NCI-H146 treated with DMSO at 0.1 percent for 48 hours (cell line): ENCODE data around the gene FAT1.

ENCODE experiments used
- DNase-seq: peaks from one replicate; lab custom pipeline; 2025; ENCODE audit not compliant: unreplicated experiment; lab: John Stamatoyannopoulos, UW

Gene FAT1

DNA sequence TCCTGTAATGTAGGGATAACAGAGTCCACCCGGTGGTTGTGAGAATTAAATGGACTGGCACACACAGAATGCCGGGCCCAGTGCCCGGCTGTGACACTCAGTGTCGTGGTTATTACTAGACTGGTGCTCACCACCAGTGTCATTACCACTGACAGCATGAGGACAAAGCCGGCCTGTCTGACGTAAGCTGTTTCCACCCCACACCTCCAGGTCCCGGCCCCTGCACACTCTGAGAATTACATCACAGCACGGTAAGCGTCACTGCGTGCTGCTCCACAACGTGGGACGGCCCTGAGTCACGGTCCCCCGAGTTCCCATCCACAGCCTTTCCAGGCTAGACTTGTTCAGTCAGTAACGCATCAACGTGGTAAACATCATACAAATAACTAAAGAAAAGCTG lies 22.9 kb downstream of the FAT1 start:
- DNase-seq = no peak

DNA sequence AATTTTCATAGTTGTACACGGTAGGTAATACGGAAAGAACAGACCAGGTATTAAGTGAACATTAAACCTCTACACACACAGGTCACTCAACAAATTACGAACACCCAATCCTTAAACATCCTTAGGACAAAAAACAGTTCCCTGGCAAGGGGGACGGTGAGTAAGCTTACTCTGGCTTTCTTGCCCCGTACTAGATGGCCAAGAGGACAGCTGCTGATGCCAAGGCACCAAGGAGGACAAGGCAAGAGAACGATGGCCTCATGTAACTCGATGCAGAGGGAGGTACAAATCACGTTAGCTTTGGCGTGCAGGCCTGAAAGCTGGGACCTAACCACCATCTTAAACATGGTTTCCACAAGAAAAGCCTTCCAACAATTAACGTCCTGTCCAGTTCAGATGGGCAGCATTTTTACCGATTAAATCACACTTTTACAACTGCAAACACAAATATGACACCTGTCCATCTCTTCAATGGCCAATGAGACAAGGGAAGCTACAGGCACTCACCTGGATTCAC lies 23.7 kb downstream of the FAT1 start:
- DNase-seq = no peak

DNA sequence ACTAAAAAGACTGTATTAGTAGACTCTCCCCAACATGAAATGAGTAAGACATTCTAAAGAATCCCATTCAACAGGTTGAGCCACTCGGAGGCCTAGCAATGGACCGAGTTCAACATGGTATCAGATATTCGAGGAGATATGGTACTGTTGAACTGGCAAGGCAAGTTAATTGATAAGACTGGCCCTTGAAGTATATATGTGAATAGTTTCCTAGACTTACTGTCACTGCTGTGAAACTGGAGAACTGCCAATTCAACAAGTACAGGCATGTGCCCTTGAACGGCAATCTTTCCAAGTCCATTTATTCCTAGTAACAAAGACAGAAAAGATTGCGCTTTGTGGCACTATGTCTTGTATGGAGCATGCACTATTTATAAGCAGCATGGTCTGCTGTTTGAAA lies 24.4 kb downstream of the FAT1 start:
- DNase-seq = no peak

DNA sequence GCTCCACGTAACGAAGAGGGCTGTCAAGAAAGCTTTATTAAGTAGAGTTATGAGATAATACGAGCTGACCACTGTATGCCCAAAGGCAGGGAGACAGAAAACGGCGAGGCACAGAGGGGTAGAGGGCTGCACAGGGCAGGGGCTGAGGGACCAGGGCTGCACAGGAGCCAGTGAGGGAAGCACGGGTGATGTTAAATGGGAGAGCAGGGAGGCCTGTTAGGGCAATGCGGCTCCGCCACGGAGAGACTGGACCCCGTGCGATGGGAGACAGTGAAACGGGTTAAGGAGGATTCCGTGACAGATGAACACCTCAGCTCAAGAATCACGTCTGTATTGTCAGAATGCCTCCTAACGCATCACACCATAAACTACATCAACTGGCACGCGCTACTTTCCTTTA lies 25.1 kb downstream of the FAT1 start:
- no peak for DNase-seq

DNA sequence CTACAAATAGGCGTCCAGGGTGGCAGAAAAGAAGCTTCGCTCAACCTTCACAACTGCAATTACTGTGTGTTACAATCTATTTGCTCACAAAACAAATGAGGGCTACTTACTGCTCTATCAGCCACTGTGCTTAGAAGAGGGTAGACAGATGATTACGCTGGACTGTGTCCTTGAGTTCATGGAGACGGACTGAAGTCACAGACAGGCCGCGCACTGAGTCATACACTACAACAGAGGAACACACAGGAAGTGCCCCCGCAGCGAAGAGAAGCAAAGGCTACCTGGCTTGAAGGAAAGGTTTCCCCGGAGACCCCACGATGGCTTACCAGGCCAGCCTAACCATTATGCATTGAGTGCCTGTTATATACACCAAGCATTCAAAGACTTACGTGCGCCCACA lies 25.6 kb downstream of the FAT1 start:
- no peak for DNase-seq

DNA sequence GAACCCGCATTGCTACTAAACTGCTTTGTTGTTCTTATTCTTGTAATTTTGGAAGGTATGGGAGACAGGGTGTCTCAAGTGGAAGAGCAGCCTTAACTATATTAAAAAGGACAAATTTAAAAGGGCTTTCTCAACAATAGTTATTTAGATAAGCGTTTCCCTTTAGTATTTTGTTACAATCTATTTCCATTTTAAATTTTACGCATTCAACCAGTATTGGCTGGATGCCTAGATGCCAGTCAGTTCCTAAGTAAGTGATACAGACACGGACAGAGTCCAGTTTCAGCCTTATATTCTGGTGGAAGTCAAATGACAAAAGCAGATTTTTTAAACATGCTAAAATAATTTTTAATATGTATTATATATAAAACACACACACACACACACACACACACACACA lies 28.3 kb downstream of the FAT1 start:
- no peak for DNase-seq

DNA sequence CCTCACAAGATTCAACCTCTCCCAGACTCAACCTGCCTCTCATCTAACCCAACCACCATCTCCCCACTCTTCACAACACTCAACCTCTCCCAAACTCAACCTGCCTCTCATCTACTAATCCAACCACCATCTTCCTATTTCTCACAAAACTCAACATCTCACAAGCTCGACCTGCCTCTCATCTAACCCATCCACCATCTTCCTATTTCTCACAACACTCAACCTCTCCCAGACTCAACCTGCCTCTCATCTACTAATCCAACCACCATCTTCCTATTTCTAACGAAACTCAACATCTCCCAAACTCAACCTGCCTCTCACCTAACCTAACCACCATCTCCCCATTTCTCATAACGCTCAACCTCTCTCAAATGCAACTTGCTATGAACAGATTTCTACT lies 29.8 kb downstream of the FAT1 start:
- DNase-seq = no peak

DNA sequence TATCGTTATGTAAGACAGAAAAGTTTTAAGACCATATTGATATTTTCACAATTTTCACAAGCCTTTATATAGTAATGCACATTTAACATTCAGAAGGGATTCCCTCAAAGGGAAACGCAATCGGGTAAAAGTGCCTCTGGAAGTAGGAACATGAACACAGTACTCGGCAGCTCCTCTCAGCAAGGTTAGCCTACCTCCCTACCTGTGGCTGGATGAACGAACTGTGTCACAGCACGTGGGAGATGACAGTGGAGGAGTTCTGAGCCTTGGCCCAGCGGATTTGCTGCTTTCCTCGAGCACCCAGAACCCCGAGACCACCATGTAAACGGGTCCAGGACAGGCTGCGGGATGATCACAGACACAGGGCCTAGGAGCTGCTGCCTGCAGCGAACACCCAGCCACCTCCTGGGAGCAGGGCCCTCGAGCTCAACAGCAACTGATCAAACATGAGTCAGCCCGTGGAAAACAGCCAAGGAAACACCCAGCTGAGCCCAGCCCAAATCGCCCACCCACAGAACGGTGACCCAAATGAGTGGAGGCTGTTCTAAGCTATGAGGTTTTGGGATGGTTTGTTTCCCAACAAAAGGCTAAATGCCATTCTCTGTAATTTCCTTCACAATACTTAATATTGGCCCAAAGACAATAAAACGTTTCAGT lies 30.4 kb downstream of the FAT1 start:
- DNase-seq = no peak

DNA sequence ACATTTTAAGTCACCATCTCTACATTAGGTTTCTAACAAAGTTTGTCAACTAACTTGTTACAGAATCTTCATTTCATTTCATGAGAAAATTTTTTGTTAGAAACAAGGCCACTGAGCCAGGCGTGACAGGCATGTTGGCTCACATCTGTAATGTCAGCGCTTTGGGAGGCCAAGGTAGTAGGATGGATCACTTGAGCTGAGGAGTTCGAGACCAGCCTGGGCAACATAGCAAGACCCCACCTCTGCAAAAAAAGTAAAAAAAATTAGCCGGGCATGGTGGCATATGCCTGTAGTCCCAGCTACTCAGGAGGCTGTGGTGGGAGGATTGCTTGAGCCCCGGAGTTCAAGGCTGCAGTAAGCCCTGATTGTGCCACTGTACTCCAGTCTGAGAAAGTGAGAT lies 32.3 kb downstream of the FAT1 start:
- no peak for DNase-seq

DNA sequence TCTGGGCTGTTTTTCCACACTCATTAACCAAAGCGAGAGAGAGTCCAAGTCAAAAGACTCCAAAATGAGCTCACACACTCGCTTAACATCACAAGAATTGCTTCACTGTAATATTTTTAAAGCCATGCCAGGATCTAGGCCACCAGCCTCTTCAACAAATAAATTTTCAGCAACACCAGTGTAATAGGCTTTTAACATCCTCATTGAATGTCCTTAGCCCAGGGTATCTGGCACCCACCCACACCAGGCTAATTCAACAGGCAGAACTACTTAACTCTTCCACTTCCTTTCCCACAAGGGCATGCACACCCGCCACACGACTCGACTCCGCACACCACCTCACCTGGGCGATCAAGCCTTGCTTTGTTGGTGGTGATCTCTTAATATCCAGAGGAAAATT lies 34.2 kb downstream of the FAT1 start:
- DNase-seq = no peak

DNA sequence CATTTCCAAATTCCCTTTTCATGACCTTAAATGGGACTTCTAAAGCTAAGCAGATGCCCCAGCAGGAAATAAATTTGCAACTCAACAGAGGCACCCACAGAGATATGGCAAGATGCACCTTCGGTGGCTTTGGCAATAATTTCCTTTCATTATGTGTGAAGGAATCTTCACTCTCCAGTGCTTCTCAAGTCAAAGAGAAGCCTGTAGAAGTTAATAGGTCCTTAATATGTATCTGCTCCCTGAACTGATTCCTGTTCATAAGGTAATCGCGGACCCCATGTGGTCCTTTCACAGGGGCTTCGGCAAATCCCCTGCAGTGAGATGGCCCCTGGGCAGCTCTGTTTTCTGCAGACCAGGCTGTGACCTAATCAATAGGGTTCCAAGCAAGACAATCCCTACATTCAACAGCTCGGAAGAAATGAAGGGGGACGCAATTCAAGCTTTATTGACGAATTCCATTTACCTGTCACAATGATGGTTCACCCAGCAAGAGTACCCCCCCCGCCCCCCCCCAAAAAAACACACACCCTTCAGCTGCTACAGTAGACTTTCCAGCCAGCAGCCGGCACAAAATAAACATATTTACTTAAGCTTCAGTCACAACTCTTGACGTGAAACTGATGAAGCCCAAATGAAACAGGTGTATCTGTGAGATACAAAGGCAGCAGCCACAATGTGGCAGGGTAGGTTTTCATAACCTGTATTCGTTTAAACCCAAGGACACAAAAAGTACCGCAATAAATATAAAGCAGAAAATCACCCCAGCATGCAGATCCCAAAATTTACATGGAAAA lies 35.3 kb downstream of the FAT1 start:
- DNase-seq = no peak

DNA sequence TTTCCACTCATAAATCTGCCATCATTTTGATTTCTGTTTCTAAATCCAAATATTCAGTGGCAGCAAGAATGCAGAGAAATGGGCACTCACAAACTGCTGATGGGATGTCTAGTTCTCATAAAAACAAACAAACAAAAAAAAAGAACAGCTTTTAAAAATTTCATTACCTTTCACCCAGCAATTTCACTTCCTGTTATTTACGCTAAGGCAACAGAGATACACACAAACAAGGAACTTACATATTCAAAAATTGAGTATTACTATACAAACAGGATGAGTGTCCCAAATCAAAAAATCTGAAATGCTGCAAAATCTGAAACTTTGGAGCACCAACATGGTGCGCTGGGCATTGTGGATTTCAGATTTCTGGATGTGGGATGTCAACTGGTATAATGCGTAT lies 36.4 kb downstream of the FAT1 start:
- no peak for DNase-seq

DNA sequence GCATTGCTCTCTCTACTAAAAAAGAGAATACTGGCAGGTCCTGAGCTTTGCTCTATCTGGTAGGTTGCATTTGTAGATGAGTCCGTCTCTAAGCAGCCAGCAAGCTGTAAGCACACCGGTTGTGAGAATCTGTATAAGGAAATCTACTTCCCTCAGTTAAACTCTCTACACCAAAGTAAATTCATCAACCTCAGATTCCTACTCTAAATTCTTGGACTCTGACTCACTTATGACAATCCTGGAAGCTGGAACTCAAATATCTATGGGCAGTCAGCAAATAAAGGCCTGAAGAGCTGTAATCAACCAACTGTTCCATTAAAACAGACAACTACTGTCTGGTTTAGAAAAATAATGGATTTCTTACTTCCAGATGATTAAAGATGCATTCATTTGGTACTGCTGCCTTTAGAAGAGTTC lies 37.9 kb downstream of the FAT1 start:
- no peak for DNase-seq

DNA sequence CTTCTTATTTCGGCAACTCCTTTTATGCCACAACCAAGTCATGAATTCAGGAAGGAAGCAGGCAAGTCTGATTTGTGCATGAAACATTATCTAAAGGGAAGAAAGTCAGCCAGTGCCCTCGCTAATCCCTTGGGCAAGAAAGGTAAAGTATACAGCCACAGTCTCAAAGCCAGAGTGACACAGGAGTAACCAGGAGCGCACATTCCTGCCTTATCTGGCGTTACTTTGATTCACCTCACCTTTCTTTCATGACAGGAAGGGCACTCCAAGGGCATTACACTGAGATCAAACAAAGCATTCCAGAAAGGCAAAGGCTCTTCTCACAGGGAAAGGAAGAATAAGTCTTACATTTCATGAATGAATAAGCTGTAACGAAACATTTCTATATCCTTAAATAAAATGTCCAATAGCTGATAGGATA lies 38.8 kb downstream of the FAT1 start:
- no peak for DNase-seq

DNA sequence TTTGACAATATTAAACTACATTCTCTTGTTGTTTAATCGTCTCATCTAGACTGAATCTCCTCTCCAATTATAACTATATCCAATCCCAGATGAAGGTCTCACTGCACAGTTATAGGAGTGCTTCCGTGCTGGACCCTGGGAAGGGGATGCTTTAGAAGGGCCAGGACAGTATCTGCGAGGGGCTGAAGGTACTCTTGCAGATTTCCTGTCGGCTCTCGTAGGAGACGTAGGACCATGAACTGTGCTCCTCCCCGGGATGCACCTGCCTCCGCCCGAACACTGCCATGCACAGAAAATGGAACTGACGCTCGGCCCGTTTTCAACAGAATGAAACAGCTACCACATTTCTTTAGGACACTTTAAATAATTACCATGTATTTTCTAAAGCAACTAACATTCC lies 39.4 kb downstream of the FAT1 start:
- DNase-seq = no peak

DNA sequence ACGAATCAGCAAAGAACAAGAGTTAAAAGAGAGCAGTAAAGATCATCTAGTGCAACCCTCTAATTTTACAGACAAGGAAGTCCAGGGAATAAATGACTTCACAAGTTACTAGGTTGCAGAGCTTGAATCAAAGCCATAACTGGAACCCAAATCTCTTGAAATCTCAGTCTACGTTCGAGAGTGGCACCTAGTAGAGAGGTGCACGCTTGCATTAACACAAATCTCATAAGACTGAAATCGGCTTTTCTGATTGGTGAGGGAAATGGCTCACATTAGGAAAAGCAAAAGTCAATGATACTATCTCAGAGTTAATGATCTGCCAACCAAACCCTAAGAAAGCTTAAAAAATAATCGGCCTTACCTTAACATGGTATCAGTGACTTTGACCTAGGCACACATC lies 43.0 kb downstream of the FAT1 start:
- no peak for DNase-seq

DNA sequence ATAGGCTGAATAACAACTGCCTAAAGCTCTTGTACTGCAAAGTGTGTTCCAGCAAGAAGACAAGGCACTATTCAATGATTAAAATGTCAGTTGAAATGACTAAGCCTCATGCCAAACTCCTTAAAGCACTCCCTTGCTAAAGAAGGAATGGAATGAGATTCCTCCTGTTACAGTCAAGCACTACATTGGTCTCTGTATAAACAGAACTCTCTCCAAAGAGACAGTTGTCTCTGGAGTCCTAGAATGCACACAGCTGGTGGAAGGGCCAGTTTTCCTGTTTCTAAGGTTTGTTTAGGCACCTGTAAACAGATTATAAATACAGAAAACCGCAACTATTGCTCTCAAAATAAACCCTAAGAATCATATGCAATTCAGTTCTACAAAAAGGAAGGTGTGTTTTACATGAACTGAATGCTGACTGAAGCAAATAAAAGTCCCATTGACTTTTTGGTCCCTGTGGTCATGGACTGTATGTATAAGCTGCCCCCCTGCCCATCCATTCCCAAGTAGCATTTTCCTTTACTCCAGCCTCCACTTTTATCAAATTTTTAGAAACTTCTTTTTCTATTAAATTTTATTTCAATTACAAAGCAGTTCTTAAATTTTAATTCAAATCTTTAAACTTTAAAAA lies 47.0 kb downstream of the FAT1 start:
- no peak for DNase-seq

DNA sequence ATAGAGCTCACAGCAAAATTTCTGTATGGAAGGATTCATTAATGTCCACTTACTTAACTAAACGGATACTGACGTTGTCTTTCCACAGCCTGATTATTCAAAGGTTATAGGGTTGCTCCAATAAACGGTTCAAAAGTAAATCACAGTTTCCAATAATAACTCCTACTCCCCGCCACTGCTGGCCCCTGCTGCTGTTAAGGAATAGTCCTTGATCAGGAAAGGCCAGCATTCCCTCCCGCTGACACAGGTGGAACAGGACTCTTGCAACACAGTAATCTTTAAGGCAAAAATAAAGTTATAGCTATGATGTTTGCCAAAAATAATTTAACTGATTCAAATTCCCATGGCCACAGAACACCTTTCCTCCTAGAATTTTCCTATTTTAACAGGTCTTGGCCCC lies 53.9 kb downstream of the FAT1 start:
- no peak for DNase-seq

DNA sequence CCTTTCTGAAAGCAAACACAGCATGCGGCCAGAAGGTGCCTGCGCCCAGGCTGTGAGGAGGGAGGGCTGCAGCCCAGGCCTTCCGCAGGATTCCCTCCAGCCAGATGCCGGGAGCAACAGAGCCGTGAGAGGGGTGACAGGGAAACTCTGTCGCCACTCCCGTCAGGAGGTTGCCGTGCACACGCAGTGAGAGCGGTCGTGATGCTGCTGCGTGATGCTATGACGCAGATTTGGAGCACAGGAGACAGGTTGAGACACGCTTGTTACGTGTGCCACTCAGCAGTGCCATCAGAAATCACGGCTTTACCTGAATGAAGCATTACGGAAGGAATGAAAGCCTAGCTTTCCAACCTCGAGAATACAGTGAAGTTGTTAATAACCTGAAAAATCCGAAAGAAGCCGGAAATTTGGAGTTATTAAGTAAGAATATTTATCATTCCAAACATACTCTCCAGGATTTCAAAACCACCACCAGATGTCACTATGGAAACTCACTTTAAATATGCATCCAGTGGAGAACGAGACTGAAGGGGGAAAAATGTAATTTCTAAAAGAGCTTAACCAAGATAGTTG lies 54.4 kb downstream of the FAT1 start:
- no peak for DNase-seq

DNA sequence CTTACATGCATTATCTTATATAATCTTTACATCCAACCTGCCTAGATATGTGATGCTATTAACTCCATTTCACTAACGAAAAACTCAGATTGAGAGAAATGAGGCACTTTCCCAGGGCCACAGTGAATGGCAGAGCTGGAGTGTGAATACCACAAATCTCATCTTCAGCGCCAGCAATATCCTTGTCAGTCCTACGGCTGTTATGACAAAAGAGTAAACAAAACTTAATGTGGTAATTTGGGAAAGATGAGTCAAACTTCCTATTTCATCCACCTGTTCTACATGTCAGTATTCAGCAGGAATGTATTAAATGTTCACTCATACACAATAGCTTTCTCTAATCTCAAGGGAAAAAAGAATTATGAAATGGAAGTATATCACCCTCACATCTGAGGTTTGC lies 56.9 kb downstream of the FAT1 start:
- no peak for DNase-seq

DNA sequence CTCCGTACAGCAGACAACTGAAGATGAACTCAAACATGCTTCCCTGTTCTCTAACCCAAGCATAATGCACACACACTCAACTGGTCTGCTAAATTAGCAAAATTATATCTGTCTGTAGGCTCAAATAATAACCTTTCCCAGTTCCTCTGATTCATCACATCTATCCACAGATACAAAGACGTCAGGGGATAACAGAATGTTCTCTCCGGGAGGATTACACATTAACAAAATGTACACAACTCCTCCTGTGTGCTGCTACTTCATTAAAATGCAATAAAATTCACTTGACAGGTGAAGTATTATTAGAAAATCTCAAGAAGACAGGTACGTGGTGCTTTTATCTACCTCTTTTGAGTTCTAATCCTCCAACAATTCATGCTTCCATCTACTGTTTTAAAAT lies 57.4 kb downstream of the FAT1 start:
- DNase-seq = no peak

DNA sequence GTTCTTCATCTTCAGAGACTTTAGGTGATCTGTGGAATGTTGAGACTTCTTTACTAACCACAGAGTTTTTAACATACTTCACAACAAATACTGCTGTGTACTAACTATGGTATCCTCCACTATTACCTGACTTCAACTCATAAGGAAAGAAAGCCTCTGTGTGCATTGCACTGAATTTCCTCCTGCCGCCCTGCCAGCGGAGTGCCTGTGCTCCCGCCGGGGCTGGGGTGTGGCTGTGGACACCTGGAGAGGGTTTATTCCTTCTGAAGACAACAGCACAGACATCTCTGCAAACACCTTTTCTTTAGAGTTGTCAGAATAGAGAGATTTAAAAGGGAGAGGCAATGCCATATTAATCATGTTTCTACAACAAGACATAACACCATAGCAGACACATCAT lies 63.3 kb downstream of the FAT1 start:
- DNase-seq = no peak
